Urinary bladder (tissue), 4 donors: ENCODE data around the gene ABLIM2. TPM values are rescaled to one million over a fixed set of nuclear protein-coding genes. Genes with fewer than 3 reads are reported as not detected.

Source experiments
- DNase-seq: peaks from one replicate; pipeline ENCODE4 v3.0.0-alpha.2; 2015; ENCODE audit errors: extremely low spot score
- H3K27ac ChIP-seq: one replicate; pipeline ENCODE4 v1.5.1; 2013; ENCODE audit warnings: low read depth, mild to moderate bottlenecking, moderate library complexity
- H3K36me3 ChIP-seq: one replicate; pipeline ENCODE4 v1.6.1; 2013; ENCODE audit warnings: mild to moderate bottlenecking, moderate library complexity; ENCODE audit not compliant: insufficient read depth
- H3K4me1 ChIP-seq: one replicate; pipeline ENCODE4 v1.6.1; 2013; ENCODE audit warnings: mild to moderate bottlenecking, moderate library complexity; ENCODE audit not compliant: insufficient read depth
- H3K4me3 ChIP-seq: one replicate; pipeline ENCODE4 v1.5.1; 2013; ENCODE audit warnings: low read depth, low read length
- WGBS: extraction: QIAGEN DNeasy Blood & Tissue Kit; methylation state at CpG from one replicate; pipeline ENCODE4 v1.1.7; 2013; 5-methylcytosine and 5-hydroxymethylcytosine counted together
- polyA plus RNA-seq: library from polyadenylated mRNA; stranded (reverse); fragments of 200-250 nt; gene quantifications from one replicate; pipeline ENCODE4 v1.2.3, GENCODE V29; 2013
- total RNA-seq: library from RNA; depleted of rRNA; stranded (reverse); fragments of >200 nt; gene quantifications from one replicate; pipeline ENCODE4 v1.2.3, GENCODE V29; 2014
- donor health status: healthy with polysubstance abuse.
- donor health status: healthy.

The ABLIM2 gene
- total and polyA plus RNA-seq, 2 donors, result 1.1 to 5.9 TPM

GRCh38 chr4:7988437-7988836 lies 170.2 kb downstream of the ABLIM2 start:
- 89% methylated on average over 1 of the region's 1 CpG for WGBS
- no peak overlapping the region for H3K27ac ChIP-seq
- H3K4me3 ChIP-seq, result no peak overlapping the region
- no peaks in the 10 kb centered on the region for H3K4me1 ChIP-seq
- H3K36me3 ChIP-seq, result no peaks in the 10 kb centered on the region
- DNase-seq, result no peak

DNA sequence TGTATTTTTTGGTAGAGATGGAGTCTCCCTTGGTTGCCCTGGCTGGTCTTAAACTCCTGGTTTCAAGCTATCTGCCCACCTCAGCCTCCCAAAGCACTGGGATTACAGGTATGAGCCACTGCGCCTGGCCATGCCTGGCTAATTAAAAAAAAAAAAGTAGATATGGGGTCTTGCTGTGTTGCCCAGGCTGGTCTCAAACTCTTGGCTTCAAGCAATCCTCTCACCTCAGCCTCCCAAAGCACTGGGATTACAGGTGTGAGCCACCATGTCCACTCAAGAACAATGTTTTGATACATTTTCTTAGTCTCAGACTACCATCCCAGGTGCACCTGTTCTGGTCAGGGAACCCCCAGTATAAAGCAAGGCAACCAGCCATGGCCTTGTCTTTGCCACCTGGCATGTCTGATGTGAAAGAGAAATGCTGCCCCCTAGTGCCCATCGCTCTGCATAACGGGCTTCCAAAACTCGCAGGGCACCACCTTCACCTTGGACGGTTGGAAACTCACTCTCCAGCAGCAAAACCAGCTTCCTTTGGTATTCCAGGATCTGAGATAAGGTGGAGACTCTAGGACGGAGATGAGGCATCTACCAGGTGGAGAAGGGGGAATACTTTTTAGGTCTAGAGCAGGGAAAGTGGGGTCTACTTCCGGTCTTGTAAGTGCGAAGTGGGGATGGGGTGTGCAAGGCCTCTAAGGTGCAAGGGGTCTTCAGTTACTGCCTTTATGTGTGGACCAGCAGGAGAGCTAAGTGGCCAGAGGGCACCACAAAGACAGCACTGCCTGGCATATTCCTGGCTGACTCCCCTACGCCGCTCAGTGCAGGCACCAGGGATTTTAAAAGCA lies 171.2 kb downstream of the ABLIM2 start:
- 52% methylated on average over 10 of the region's 10 CpGs for WGBS
- no peak overlapping the region for H3K4me3 ChIP-seq
- H3K27ac ChIP-seq, result no peak overlapping the region
- no peaks in the 10 kb centered on the region for H3K4me1 ChIP-seq
- H3K36me3 ChIP-seq, result no peaks in the 10 kb centered on the region
- DNase-seq, result no peak

DNA sequence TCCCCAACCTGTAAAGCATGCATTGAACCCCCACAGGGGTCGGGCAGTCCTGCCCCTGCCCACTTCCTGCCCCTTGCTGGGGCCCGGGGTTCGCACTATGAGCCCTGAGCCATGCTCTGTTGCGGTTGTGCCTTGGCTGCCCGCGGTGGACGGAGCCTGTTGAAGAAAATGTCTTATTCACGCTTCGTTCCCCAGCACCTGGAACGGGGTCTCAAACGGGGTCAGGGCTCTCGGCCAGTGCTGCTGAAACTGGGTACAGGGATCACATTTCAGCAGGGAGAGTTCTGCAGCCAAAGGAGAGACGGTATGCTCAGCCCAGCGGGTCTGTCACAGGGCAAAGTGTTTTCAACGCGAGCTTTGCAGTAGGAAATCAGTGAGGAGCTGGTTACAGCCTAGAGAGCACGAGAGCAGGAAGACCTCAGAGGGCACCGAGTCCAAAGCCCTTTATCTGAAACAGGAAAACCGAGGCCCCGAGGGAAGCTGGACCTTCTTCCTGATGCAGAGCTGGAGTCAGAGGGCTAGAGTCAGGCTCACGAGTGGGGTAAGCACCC lies 172.6 kb downstream of the ABLIM2 start:
- DNase-seq, result no peak
- no peaks in the 10 kb centered on the region for H3K4me1 ChIP-seq
- WGBS, result 36% methylated on average over 21 of the region's 21 CpGs
- no peaks in the 10 kb centered on the region for H3K36me3 ChIP-seq
- H3K27ac ChIP-seq, result no peak overlapping the region
- no peak overlapping the region for H3K4me3 ChIP-seq

- 94% methylated on average over 12 of the region's 12 CpGs for WGBS
- Histone ChIP-seq H3K4me1 (no peaks in the 10 kb centered on the region), H3K27ac (no peak overlapping the region), H3K4me3 (no peak overlapping the region), H3K36me3 (no peaks in the 10 kb centered on the region)
- DNase-seq, result no peak
These were observed 173.5 kb downstream of the ABLIM2 start for GRCh38 chr4:7985072-7985471.

GRCh38 chr4:7984286-7984925 lies 174.2 kb downstream of the ABLIM2 start:
- DNase-seq, result no peak
- no peak overlapping the region for H3K27ac ChIP-seq
- no peaks in the 10 kb centered on the region for H3K36me3 ChIP-seq
- WGBS, result 91% methylated on average over 31 of the region's 31 CpGs
- H3K4me1 ChIP-seq, result no peaks in the 10 kb centered on the region
- no peak overlapping the region for H3K4me3 ChIP-seq

- Histone ChIP-seq H3K36me3 (no peaks in the 10 kb centered on the region), H3K4me1 (no peaks in the 10 kb centered on the region), H3K4me3 (no peak overlapping the region), H3K27ac (no peak overlapping the region)
- WGBS, result 96% methylated on average over 17 of the region's 17 CpGs
- no peak for DNase-seq
These were observed 175.3 kb downstream of the ABLIM2 start for GRCh38 chr4:7983296-7983695.

DNA sequence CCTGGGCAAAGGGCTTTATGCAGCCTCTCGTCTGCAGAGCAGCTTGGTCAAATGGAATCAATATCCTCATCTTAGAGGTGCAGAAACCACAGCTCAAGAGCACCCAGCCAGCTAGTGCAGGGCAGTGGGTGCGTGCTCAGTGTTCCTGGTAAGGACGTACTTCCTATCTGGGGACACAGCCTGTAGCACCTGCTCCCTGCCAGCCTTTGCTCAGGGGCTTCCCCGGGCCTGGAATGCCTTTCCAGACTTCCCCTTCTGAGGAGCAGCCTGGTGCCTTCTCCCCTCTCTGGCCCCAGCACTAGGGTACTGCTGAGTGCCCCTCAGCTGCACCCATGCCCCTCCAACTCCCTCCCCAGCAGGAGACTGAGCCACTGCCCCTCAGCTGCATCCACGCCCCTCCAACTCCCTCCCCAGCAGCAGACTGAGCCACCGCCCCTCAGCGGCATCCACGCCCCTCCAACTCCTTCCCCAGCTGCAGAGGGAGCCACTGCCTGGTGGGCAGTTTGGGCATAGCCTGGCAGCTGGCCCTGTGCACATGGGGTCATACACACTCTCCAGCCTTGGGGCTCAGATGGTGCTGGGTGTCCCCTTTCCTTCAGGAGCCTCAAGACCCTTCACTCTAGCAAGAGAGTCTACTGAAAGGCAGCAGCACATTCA lies 176.7 kb downstream of the ABLIM2 start:
- H3K36me3 ChIP-seq, result no peaks in the 10 kb centered on the region
- no peak overlapping the region for H3K4me3 ChIP-seq
- 88% methylated on average over 8 of the region's 8 CpGs for WGBS
- DNase-seq, result no peak
- H3K27ac ChIP-seq, result no peak overlapping the region
- H3K4me1 ChIP-seq, result peaks cover 1% of the 10 kb centered on the region

DNA sequence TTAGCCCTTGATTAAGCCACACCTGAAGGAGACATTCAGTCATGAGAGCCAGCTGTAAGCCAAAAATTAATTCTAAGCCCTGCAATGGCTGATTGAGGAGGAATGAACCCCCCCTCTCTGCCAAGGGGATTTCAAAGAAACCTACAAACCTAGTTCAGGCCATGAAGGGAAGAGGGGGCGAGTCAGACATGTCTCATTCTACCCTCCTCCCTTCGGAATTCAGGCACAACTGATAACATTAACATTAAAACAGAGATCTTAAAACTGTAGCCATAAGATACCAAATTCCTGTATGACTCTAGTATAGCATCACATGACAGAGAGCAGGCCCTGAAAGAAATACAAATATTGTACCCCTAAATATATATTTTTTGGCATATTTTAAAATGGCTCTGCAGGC lies 178.6 kb downstream of the ABLIM2 start:
- Histone ChIP-seq H3K4me1 (peaks cover 1% of the 10 kb centered on the region), H3K4me3 (no peak overlapping the region), H3K27ac (no peak overlapping the region), H3K36me3 (no peaks in the 10 kb centered on the region)
- no peak for DNase-seq
- 95% methylated on average over 2 of the region's 2 CpGs for WGBS

GRCh38 chr4:7979652-7979968 lies 179.0 kb downstream of the ABLIM2 start:
- Histone ChIP-seq H3K27ac (no peak overlapping the region), H3K4me1 (peaks cover 1% of the 10 kb centered on the region), H3K4me3 (no peak overlapping the region), H3K36me3 (no peaks in the 10 kb centered on the region)
- DNase-seq, result no peak
- 84% methylated on average over 4 of the region's 4 CpGs for WGBS

DNA sequence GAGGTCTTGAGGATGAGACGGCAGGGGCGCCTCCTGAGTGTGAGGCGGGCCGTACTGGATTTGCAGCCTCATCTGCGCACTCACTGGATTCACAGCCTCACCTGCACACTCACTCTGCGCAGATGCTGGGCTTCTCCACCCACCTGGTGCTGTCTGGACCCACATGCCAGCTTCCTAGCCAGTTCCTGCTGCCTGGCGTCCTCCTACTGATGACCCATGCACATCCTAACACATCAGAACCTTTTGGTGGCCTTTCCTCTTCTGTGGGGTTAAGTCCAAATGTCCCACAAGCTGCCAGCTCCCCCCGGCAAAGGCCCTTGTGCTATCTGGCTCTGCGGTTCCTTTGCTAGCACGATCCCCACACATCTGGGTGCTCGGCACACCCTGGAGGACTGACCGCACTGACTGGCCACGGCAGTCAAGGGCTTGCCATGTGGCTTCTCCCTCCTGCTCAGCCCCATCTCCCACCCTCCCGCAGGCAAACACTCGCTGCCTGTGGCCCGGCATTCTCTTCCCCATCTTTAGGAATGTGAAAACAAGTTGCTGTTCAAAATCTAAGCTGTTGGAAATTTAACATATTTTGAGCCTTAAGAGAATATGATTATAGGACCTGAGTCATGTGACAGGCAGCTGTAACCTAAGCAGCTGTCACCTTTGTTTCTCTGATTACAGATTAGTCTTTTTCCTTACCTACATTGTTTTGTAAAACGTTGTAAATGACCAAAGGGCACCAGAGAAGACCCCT lies 179.5 kb downstream of the ABLIM2 start:
- Histone ChIP-seq H3K36me3 (no peaks in the 10 kb centered on the region), H3K27ac (no peak overlapping the region), H3K4me1 (peaks cover 1% of the 10 kb centered on the region), H3K4me3 (no peak overlapping the region)
- DNase-seq, result no peak
- WGBS, result 84% methylated on average over 17 of the region's 17 CpGs

- H3K27ac ChIP-seq, result no peak overlapping the region
- no peaks in the 10 kb centered on the region for H3K36me3 ChIP-seq
- DNase-seq, result no peak
- peaks cover 1% of the 10 kb centered on the region for H3K4me1 ChIP-seq
- no peak overlapping the region for H3K4me3 ChIP-seq
- 62% methylated on average over 5 of the region's 5 CpGs for WGBS
These were observed 180.1 kb downstream of the ABLIM2 start for GRCh38 chr4:7978489-7978888.

DNA sequence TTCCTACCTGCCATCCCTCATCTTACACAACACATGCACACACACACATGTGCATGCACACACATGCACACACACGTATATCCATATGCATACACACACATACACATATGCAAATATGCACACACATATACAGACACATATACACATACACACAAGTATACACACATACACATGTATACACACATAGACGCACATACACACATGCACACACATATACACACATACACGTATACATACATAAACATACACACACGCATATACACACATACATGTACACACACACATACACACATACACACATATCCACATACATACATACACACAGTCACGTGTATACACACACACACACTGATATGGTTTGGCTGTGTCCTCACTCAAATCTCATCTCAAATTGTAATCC lies 182.0 kb downstream of the ABLIM2 start:
- H3K27ac ChIP-seq, result no peak overlapping the region
- peaks cover 1% of the 10 kb centered on the region for H3K4me1 ChIP-seq
- WGBS, result 95% methylated on average over 5 of the region's 5 CpGs
- no peak for DNase-seq
- no peak overlapping the region for H3K4me3 ChIP-seq
- no peaks in the 10 kb centered on the region for H3K36me3 ChIP-seq

DNA sequence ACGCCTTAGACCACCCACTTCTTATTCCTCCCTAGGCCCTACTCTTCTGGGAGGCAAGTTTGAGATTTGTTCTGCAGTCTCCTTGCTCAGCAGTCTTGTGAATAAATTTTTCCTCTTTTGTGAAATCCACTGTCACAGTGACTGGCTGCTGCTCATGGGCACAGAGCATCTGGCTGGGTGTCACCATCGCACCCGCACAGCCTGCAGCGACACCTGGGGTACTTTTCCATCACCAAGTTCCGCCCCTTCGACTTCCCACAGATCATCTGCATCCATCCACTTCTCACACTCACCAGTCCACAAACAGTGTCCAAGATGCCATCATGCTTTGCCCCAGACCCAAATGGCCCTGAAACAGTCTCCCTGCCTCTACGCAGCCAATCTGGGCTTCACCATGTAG lies 182.6 kb downstream of the ABLIM2 start:
- WGBS, result 97% methylated on average over 7 of the region's 7 CpGs
- Histone ChIP-seq H3K36me3 (no peaks in the 10 kb centered on the region), H3K4me3 (no peak overlapping the region), H3K27ac (no peak overlapping the region), H3K4me1 (peaks cover 1% of the 10 kb centered on the region)
- DNase-seq, result no peak
